Measurements from ENCODE around the gene RASD1. TPM values are rescaled to one million over a fixed set of nuclear protein-coding genes. Genes with fewer than 3 reads are reported as not detected.

The RASD1 gene
- polyA plus RNA-seq, 4 donors = 4.9 to 17.4 (median 9.5) TPM

- no peak for FAIRE-seq
- 87 to 93% (median 91%) methylated on average over 20 to 22 of the region's 22 CpGs for WGBS, 3 donors
- no peak for DNase-seq
- Histone ChIP-seq H3K4me3 (ENCODE audit: low read depth in 1 of 3, low read length in 3 of 3) (no peak overlapping the region), H3K27me3 (ENCODE audit: control insufficient read depth in 3 of 3, insufficient read depth in 3 of 3, low read length in 3 of 3) (no peaks in the 10 kb centered on the region), H3K9me3 (ENCODE audit: control insufficient read depth in 2 of 2, insufficient read depth in 1 of 2, low read depth in 1 of 2, low read length in 1 of 2) (no peaks in the 10 kb centered on the region), H3K4me1 (ENCODE audit: control insufficient read depth in 3 of 3, insufficient read depth in 2 of 3, low read depth in 1 of 3, low read length in 2 of 3) (peaks cover 0 to 8% (median 0%) of the 10 kb centered on the region in 3 donors), H3K36me3 (ENCODE audit: control insufficient read depth in 3 of 3, insufficient read depth in 2 of 3, low read depth in 1 of 3, low read length in 3 of 3) (peaks cover 0 to 39% (median 0%) of the 10 kb centered on the region in 3 donors), H3K27ac (ENCODE audit: low read depth in 1 of 3, low read length in 2 of 3) (no peak overlapping the region)
These were observed 9.5 kb upstream of the RASD1 start for GRCh38 chr17:17505610-17506171.

GRCh38 chr17:17505151-17505550 is 9.0 kb upstream of the RASD1 start:
- FAIRE-seq (no peak), DNase-seq (no peak)
- Histone ChIP-seq H3K4me1 (ENCODE audit: control insufficient read depth in 3 of 3, insufficient read depth in 2 of 3, low read depth in 1 of 3, low read length in 2 of 3) (peaks cover 0 to 8% (median 0%) of the 10 kb centered on the region in 3 donors), H3K36me3 (ENCODE audit: control insufficient read depth in 3 of 3, insufficient read depth in 2 of 3, low read depth in 1 of 3, low read length in 3 of 3) (peaks cover 0 to 35% (median 0%) of the 10 kb centered on the region in 3 donors), H3K27me3 (ENCODE audit: control insufficient read depth in 3 of 3, insufficient read depth in 3 of 3, low read length in 3 of 3) (no peaks in the 10 kb centered on the region), H3K27ac (ENCODE audit: low read depth in 1 of 3, low read length in 2 of 3) (no peak overlapping the region), H3K4me3 (ENCODE audit: low read depth in 1 of 3, low read length in 3 of 3) (no peak overlapping the region), H3K9me3 (ENCODE audit: control insufficient read depth in 2 of 2, insufficient read depth in 1 of 2, low read depth in 1 of 2, low read length in 1 of 2) (no peaks in the 10 kb centered on the region)
- 94 to 96% (median 95%) methylated on average over 5 of the region's 5 CpGs for WGBS, 3 donors

GRCh38 chr17:17504341-17505140 is 8.3 kb upstream of the RASD1 start:
- H3K27me3 ChIP-seq (ENCODE audit: control insufficient read depth in 3 of 3, insufficient read depth in 3 of 3, low read length in 3 of 3) = no peaks in the 10 kb centered on the region
- H3K4me1 ChIP-seq (ENCODE audit: control insufficient read depth in 3 of 3, insufficient read depth in 2 of 3, low read depth in 1 of 3, low read length in 2 of 3) = peaks cover 0 to 8% (median 0%) of the 10 kb centered on the region in 3 donors
- no peak for FAIRE-seq
- no peak overlapping the region for H3K27ac ChIP-seq (ENCODE audit: low read depth in 1 of 3, low read length in 2 of 3)
- H3K36me3 ChIP-seq (ENCODE audit: control insufficient read depth in 3 of 3, insufficient read depth in 2 of 3, low read depth in 1 of 3, low read length in 3 of 3) = peaks cover 0 to 29% (median 0%) of the 10 kb centered on the region in 3 donors
- no peaks in the 10 kb centered on the region for H3K9me3 ChIP-seq (ENCODE audit: control insufficient read depth in 2 of 2, insufficient read depth in 1 of 2, low read depth in 1 of 2, low read length in 1 of 2)
- H3K4me3 ChIP-seq (ENCODE audit: low read depth in 1 of 3, low read length in 3 of 3) = no peak overlapping the region
- no peak for DNase-seq
- WGBS, 3 donors = 82 to 88% (median 85%) methylated on average over 19 to 20 of the region's 20 CpGs

DNA sequence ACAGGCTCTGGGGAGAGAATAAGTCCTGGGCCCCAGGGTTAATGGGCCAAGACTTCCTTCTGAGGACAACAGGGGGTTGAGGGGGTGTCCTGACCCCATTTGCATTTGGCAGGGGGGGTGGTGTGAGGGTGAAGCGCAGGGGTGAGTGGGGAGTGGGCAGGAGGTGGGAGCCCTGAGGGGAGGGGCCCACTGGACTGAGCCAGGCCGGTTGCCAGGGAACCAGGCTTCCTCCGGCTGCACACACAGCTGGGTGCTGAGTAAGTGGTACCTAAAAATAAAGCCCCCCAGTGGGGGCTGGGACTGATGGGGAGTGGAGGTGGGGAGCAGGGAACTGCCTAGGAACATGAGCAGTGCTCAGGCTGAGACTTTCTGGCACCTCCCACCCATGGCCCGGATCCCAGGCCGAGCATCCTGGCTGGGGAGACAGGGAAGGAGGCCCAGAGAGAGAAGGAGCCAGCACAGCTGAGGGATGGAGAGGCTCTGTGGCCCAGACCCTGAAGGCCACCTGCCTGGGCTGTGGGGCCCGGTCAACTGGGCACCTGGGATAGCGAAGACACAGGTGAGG is 7.5 kb upstream of the RASD1 start:
- no peak for FAIRE-seq
- WGBS, 3 donors = 66 to 92% (median 81%) methylated on average over 7 of the region's 7 CpGs
- Histone ChIP-seq H3K9me3 (ENCODE audit: control insufficient read depth in 2 of 2, insufficient read depth in 1 of 2, low read depth in 1 of 2, low read length in 1 of 2) (no peaks in the 10 kb centered on the region), H3K27me3 (ENCODE audit: control insufficient read depth in 3 of 3, insufficient read depth in 3 of 3, low read length in 3 of 3) (no peaks in the 10 kb centered on the region), H3K27ac (ENCODE audit: low read depth in 1 of 3, low read length in 2 of 3) (no peak overlapping the region), H3K36me3 (ENCODE audit: control insufficient read depth in 3 of 3, insufficient read depth in 2 of 3, low read depth in 1 of 3, low read length in 3 of 3) (peaks cover 0 to 20% (median 0%) of the 10 kb centered on the region in 3 donors), H3K4me1 (ENCODE audit: control insufficient read depth in 3 of 3, insufficient read depth in 2 of 3, low read depth in 1 of 3, low read length in 2 of 3) (peaks cover 0 to 10% (median 0%) of the 10 kb centered on the region in 3 donors), H3K4me3 (ENCODE audit: low read depth in 1 of 3, low read length in 3 of 3) (no peak overlapping the region)
- no peak for DNase-seq

DNA sequence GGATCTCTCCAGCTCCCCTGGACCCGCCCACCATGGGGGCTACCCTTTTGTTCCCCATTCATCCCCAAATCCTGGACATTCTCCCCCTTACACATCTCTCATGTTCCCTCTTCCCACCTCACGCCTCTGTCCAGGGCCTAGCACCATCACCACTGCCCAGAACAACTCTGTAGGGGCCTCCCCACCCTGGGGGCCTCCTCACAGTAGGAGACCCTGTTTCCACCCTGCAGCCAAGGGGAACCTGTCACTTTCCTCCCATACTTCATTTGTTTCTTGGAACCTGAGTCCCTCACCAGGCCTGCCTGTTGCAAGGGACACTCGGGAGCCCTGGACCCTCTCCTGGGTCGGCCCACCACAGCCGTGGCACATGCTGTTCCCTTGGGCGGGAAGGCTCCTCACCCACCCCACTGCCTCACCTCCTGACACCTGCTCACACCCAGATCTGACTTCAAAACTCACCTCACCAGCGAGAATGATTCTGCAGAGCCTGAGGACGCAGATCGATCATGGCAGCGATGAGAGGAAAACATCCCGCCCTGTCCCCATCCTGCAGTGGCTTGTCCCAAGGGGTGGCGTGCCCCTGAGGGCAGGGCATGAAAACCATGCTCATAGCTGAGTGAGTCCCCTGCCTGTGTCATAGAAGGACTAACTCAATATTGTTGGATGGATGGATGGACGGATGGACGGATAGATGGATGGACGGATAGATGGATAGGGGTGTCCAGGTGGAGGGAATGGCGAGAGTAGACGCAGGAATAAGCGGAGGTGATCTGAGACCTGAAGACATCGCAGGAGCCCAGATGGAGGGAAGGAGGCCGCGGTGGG is 6.8 kb upstream of the RASD1 start:
- 90 to 91% (median 91%) methylated on average over 21 of the region's 21 CpGs for WGBS, 3 donors
- H3K27ac ChIP-seq (ENCODE audit: low read depth in 1 of 3, low read length in 2 of 3) = no peak overlapping the region
- peaks cover 0 to 17% (median 0%) of the 10 kb centered on the region in 3 donors for H3K4me1 ChIP-seq (ENCODE audit: control insufficient read depth in 3 of 3, insufficient read depth in 2 of 3, low read depth in 1 of 3, low read length in 2 of 3)
- H3K4me3 ChIP-seq (ENCODE audit: low read depth in 1 of 3, low read length in 3 of 3) = no peak overlapping the region
- peaks cover 0 to 13% (median 0%) of the 10 kb centered on the region in 3 donors for H3K36me3 ChIP-seq (ENCODE audit: control insufficient read depth in 3 of 3, insufficient read depth in 2 of 3, low read depth in 1 of 3, low read length in 3 of 3)
- DNase-seq = no peak
- FAIRE-seq = no peak
- H3K27me3 ChIP-seq (ENCODE audit: control insufficient read depth in 3 of 3, insufficient read depth in 3 of 3, low read length in 3 of 3) = no peaks in the 10 kb centered on the region
- no peaks in the 10 kb centered on the region for H3K9me3 ChIP-seq (ENCODE audit: control insufficient read depth in 2 of 2, insufficient read depth in 1 of 2, low read depth in 1 of 2, low read length in 1 of 2)

DNA sequence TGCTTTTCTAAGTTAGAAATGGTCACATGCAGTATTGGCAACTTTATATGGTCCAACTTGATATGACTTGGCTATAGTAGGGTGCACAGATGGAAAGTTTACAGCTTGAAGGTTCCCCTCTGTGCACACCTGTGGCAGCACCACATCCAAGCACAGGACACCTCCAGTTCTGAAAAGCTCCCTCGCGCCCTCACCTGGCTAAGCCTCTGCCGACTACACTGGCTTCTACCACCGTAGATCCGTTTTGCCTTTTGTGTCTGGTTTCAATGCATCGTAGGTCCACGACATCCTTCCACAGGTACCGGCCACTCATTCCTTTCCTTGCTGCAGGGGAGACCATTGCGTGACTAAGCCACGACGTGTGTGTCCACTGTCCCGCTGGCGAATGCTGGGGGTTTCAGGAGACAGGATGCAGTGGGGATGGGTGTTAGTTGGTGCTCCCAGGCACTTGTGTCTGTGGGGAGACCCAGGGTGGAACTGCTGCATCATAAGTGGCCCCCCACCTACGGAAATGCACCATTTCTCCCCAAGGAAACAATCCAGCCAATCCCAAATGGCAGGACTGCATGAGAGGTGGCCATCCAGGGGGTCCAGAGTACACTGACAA is 4.9 kb upstream of the RASD1 start:
- peaks cover 0 to 6% of the 10 kb centered on the region in 2 donors for H3K9me3 ChIP-seq (ENCODE audit: control insufficient read depth in 2 of 2, insufficient read depth in 1 of 2, low read depth in 1 of 2, low read length in 1 of 2)
- DNase-seq = no peak
- H3K36me3 ChIP-seq (ENCODE audit: control insufficient read depth in 3 of 3, insufficient read depth in 2 of 3, low read depth in 1 of 3, low read length in 3 of 3) = peaks cover 0 to 6% (median 0%) of the 10 kb centered on the region in 3 donors
- no peaks in the 10 kb centered on the region for H3K27me3 ChIP-seq (ENCODE audit: control insufficient read depth in 3 of 3, insufficient read depth in 3 of 3, low read length in 3 of 3)
- H3K27ac ChIP-seq (ENCODE audit: low read depth in 1 of 3, low read length in 2 of 3) = no peak overlapping the region
- no peak overlapping the region for H3K4me3 ChIP-seq (ENCODE audit: low read depth in 1 of 3, low read length in 3 of 3)
- FAIRE-seq = no peak
- H3K4me1 ChIP-seq (ENCODE audit: control insufficient read depth in 3 of 3, insufficient read depth in 2 of 3, low read depth in 1 of 3, low read length in 2 of 3) = peaks cover 0 to 13% (median 0%) of the 10 kb centered on the region in 3 donors
- 70 to 78% (median 76%) methylated on average over 14 of the region's 14 CpGs for WGBS, 3 donors

DNA sequence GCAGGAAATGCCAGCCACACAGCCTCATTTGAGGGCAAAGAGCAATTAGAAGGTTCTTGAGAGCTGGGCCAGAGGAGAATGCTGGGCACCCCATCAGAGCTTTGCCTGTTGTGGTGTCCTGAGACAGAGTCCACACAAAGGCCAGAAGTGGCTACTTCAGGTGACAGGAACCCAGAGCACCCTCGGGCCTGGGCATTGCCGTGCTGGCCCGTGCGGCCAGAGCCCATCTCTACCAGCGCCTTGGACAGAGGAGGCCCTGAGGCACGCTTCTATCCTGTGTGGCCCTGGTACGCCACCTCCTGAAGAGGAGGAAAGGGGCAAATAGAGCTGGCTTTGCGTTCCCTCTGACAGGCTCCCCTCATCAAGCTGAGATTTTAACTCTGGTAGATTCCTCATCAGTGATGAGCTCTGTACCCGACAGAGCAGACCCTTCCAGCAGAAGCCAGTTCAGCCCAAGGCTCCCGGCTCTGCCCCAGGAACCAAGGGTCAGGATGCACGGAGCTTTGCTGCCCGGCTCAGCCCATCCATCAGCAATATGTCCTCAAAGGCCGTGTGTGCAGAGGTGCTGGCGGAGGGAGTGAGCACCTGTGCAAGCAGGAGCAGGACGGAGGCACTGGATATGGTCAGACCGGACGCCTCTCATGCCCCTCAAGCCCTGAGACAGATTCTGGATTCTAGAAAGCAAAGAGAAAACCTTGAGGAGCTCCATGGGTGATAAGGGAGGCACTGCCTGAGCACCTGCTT is 3.4 kb upstream of the RASD1 start:
- H3K27me3 ChIP-seq (ENCODE audit: control insufficient read depth in 3 of 3, insufficient read depth in 3 of 3, low read length in 3 of 3) = peaks cover 0 to 14% (median 0%) of the 10 kb centered on the region in 3 donors
- no peak overlapping the region for H3K4me3 ChIP-seq (ENCODE audit: low read depth in 1 of 3, low read length in 3 of 3)
- 76 to 82% (median 82%) methylated on average over 17 of the region's 17 CpGs for WGBS, 3 donors
- no peak for DNase-seq
- no peak overlapping the region for H3K27ac ChIP-seq (ENCODE audit: low read depth in 1 of 3, low read length in 2 of 3)
- H3K36me3 ChIP-seq (ENCODE audit: control insufficient read depth in 3 of 3, insufficient read depth in 2 of 3, low read depth in 1 of 3, low read length in 3 of 3) = peaks cover 0 to 2% (median 0%) of the 10 kb centered on the region in 3 donors
- peaks cover 0 to 20% (median 2%) of the 10 kb centered on the region in 3 donors for H3K4me1 ChIP-seq (ENCODE audit: control insufficient read depth in 3 of 3, insufficient read depth in 2 of 3, low read depth in 1 of 3, low read length in 2 of 3)
- FAIRE-seq = no peak
- peaks cover 0 to 6% of the 10 kb centered on the region in 2 donors for H3K9me3 ChIP-seq (ENCODE audit: control insufficient read depth in 2 of 2, insufficient read depth in 1 of 2, low read depth in 1 of 2, low read length in 1 of 2)

All from small intestine (tissue), 7 donors.